CD4-positive, alpha-beta T cell treated with Interleukin-17A for 4 hours (primary cell): ENCODE data around the gene MED27.
"Not testable (repeated sequence)": the region's sequence is repeated elsewhere in the genome, so short reads cannot be mapped to it uniquely, and the experiment has no call there.

Experiments
- DNase-seq: peaks from one replicate; pipeline ENCODE4 v3.0.0-alpha.2; 2020; ENCODE audit warnings: mixed read lengths

MED27 gene

GRCh38 chr9:131961496-131961880, 118.2 kb downstream of the MED27 start:
- no peak for DNase-seq

GRCh38 chr9:131960851-131961495, 118.7 kb downstream of the MED27 start:
- no peak for DNase-seq

DNA sequence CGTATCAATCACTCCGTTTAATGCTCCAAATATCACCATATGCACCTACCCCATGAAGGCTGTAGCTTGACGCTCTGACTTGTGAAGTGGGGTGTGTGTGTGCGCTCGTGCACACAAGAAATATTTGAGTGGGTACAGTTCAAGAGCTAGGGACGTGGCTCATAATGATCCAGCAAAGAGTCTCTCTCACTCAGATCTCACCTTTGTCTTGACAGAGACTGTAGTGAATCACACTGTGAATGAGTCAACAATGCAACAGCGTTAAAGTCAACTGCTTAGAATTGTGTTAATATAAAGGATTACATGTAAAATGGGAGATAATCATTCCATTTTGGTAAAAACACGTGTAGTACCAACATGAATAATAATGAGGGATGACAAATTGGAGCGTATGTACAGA, 119.4 kb downstream of the MED27 start:
- no peak for DNase-seq

DNA sequence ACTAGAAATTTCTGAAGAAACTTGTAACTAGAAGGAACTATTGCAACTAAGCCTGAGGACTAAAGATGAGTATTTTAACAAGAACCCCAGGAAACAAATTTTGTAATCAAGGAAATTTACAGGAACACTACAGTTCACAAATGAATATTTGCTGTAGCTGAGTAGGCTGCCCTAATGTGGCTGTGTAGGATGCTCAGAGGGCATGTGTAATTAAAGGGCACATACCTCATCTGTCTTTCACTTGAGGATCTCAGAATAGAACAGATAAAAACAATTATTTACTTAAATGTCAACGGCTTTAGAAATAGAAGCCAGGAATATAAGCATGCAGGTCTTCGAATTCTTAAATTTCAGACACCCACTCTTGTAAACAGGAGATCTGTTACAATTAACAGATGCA, 119.8 kb downstream of the MED27 start:
- DNase-seq = no peak

DNA sequence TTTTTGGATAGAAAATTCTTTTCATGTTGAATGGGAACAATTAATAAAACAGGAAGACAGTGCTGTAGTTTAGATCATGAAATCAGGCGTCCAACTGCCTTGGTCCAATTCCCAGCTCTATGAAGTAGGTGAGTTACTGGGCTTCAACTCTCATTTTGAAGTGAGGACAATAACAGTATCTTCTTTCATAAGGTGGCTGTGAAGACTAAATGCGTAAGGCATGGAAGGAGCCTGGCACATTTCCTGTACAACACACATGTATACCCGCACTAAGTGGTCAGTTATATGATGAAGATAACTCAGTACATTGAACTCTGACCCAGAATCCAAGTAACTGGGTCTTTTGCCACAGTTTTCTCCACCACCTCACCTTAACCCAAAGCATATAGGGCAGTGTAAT, 120.6 kb downstream of the MED27 start:
- no peak for DNase-seq

DNA sequence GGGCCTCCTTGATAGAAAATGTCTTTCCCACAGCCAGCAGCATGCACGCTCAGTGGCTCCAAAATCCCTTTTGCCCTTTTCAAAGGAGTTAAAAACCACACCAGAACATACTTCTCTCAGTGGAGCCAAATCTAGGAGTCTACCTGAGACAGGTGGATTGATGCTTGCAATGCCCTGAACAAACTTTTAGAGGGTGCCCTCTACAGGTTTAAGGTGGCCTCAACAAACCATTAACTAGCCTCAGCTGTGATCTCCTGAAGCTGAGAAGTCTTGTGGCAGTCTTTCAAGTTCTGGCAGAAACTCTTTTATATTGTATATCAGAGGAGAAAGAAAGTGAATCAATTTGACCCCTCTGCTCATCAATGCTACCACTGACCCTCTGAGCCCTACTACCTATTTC, 125.4 kb downstream of the MED27 start:
- no peak for DNase-seq

- no peak for DNase-seq
Observed at GRCh38 chr9:131951905-131952304, 127.8 kb downstream of the MED27 start.

DNA sequence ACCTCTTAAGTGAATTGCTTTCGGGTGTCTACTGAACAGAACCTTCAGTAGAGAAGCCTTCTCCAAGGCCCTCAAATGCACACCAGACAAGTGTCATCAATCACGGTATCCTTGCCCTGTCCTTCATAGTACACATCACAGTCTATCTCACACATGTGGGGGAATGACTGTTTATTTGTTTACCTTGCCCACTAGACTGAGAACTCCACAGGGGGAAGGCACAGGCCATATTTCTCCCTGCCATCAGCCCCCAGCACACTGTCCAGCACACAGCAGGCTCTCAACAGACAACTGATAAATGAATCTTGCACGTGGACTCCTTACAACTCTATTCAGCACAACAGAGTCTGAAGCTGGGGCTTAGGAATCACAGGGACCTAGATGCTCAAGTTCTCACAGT, 128.5 kb downstream of the MED27 start:
- no peak for DNase-seq

DNA sequence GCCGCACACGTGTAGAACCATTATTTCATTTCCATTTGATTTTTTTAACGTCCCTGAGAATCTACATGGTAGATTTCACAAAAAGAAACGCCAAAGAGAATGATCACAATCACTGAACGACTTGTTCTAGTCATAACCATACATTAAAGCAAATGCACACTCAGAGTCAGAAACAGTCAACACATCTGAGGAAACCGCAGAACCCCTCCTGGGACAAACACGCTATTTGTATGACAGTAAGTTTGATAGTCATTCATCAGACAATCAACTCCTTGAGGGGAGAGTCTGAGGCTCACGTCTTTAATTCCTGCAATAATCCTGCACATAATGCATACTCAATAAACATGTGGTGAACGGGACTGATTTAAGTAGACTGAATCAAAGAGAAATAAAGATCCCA, 129.2 kb downstream of the MED27 start:
- DNase-seq = no peak

DNA sequence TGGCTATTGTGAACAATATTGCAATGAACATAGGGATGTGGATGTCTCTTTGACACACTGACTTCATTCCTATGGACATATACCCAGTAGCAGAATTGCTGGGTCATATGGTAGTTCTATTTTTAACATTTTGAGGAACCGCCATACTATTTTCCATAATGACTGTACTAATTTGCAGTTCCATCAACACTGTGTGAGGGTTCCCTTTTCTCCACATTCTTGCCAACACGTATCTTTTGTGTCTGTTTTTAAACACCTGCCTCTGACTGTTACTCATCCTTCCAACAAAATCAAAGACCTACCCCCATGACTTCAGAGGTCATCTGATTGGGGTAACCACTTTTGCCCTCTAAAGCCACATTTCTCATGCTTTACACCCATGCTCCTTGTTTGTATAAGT, 133.5 kb downstream of the MED27 start:
- no peak for DNase-seq

GRCh38 chr9:131943351-131943841, 136.3 kb downstream of the MED27 start:
- no peak for DNase-seq

DNA sequence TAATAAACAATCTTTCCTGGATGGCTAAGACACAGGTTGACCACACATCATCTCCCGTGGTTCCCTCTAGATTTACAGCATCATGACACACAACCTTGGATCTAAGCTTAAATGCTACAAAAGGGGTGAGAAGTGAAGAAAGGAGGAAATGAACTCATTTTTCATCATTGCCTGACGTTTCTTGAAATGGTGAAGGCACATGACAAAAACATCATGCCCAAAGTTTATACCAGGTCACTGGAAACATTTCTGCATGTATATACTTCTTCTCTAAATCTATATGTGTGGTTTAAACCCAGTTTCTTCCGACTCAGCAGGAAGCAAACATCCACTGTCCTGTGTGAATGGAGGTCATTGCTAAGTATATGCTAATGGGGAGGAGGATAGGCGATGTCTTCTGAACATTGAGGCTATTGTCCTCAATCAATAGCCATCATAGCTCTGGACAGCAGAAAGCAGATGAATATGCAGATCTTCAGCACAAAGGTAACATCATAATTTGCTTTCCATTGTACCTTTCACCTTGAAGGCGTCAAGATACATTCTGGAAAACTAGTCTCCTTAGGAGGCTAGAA, 137.4 kb downstream of the MED27 start:
- DNase-seq = no peak

GRCh38 chr9:131937451-131937850, 142.2 kb downstream of the MED27 start:
- no peak for DNase-seq

- DNase-seq = no peak
Observed at GRCh38 chr9:131936929-131937328, 142.7 kb downstream of the MED27 start.

- DNase-seq = no peak
Observed at GRCh38 chr9:131934673-131935072, 145.0 kb downstream of the MED27 start.

DNA sequence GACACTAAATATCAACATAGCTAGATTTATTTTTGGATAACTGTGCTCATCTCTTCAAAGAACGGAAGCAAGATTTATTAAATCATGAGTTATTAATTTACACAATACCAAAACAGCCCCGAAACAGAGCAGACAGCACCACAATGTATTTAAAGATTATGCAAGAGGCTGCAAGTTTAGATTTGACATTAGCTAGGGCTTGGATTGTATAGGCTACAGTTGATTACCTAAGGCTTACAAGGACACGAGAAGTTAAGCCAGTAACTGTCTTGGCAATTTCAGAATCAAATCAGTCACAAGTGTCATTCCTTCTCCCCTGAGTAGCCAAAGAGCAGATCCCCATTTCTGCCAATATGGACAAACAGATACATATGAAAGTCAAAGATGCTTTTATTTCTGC, 152.6 kb downstream of the MED27 start:
- no peak for DNase-seq

GRCh38 chr9:131926360-131926922, 153.2 kb downstream of the MED27 start:
- DNase-seq = no peak

DNA sequence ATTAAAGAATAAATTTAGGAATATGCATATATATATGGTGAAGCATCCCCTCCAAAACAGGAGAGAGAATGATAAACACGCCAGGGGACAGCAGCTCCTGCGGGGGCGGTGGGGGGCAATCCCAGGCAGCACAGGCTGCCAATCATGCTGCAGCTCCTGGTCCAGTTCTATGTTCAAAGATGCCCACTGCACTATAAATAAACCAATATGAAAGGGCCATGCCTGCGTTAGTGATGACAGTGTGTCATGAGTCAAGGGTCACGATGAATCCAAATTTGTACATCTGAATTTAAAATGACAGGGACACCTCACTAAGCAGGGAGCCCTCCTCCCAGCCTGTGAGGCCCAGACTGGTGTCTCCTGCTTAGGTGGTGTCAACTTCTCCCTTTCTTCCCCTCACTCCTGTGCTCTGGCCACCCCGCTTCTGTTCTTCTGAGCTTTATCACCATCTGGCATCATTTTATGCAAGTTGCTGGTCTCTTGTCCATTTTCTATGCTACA, 153.9 kb downstream of the MED27 start:
- no peak for DNase-seq

DNA sequence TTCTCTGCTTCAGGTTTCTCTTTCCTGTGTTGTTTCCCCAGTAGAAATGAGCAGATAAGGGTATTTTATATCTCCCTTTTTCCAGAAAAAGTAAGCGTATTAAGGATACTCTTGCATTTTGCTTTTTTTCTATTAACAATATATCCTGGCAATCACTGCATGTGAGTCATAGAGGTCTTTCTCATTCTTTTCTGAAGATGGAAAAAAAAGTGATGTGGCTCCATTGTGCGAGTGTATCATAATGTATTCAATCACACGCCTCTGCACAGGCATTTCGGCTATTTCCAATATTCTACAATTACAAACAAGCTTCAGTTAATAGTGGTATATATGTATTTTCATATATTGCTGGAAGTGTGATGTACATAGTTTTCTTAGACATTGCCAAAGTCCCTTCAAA, 155.9 kb downstream of the MED27 start:
- DNase-seq = no peak

DNA sequence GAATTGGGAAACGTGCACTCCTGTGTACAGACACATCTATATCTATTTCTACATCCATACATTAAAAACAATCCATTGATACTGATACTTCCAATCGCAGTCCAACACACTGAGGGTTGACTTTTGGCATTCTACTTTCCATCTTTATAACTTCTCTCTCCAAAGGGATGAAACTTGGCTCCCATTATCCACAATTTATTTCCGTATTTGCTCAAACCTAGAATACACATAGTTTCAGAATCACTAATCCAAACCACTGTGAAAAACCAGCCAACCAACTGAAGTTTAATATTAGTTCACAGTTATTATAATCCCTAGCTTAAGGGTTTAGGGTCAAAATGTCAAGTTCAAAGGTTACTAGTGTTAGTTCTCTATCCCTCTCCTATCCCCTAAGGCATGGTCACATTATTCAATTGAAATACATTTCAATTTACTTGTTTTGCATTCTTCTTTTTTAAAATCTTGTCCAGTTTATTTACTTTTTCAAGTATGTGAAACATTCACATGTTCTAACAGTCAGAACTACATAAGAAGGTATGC, 156.5 kb downstream of the MED27 start:
- DNase-seq = no peak

GRCh38 chr9:131921635-131922034, 158.0 kb downstream of the MED27 start:
- DNase-seq = not testable (repeated sequence)

GRCh38 chr9:131919216-131919615, 160.5 kb downstream of the MED27 start:
- no peak for DNase-seq

DNA sequence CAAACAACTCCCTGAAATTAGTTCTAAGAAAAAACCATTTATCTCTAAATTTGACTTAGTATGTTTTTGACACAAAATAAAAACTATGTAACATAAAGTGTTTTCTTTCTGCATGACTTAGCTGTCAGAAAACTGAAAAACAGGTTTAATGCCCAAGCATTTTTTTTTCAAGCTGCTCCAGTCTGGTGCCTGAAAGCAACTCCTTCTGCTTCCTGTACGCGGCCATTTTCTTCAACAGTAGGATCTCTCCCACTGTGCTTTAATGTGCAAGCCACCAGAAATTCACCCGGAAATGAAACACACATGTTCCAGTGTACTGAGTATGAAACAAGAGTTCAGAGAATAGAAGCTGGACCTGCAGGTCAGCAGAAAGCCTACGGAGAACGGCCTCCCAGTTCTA, 161.2 kb downstream of the MED27 start:
- DNase-seq = no peak

- no peak for DNase-seq
Observed at GRCh38 chr9:131917009-131917408, 162.7 kb downstream of the MED27 start.
